GM23338 (cell line): ENCODE measurements around the gene LTB. TPM values are rescaled to one million over a fixed set of nuclear protein-coding genes. Genes with fewer than 3 reads are reported as not detected.
A peak's percentile ranks its signal among the peaks of the same experiment; 100 is the strongest.

Experiments
- ATAC-seq: fragments of 200-7000 bp; cut with Tn5 transposase; 3 replicates; pipeline ENCODE4 v1.9.1; 2020
- DNase-seq: peaks from one replicate; pipeline ENCODE4 v3.0.0-alpha.2; 2015; ENCODE audit warnings: low spot score
- H2AFZ ChIP-seq: fragments of 200-600 bp; sonication (generic); 2 replicates; pipeline ENCODE4 v1.8.0; 2016; ENCODE audit warnings: antibody characterized with exemption, mild to moderate bottlenecking, moderate library complexity
- H3F3A ChIP-seq: fragments of 200-600 bp; sonication (generic); replicated peaks from 2 replicates; pipeline ENCODE4 v1.8.0; 2017; ENCODE audit warnings: antibody characterized with exemption, mixed run types, low read depth
- H3K27ac ChIP-seq: fragments of 200-600 bp; sonication (generic); 2 replicates; pipeline ENCODE4 v1.6.1; 2016; ENCODE audit warnings: low read depth
- H3K27me3 ChIP-seq: fragments of 200-600 bp; sonication (generic); 2 replicates; pipeline ENCODE4 v1.8.0; 2016; ENCODE audit warnings: mild to moderate bottlenecking, mixed run types, moderate library complexity; ENCODE audit not compliant: insufficient read depth
- H3K36me3 ChIP-seq: fragments of 200-600 bp; sonication (generic); 2 replicates; pipeline ENCODE4 v1.8.0; 2016; ENCODE audit warnings: mild to moderate bottlenecking; ENCODE audit not compliant: insufficient read depth
- H3K4me1 ChIP-seq: fragments of 200-600 bp; sonication (generic); 2 replicates; pipeline ENCODE4 v1.8.0; 2016; ENCODE audit warnings: mild to moderate bottlenecking, moderate library complexity; ENCODE audit not compliant: insufficient read depth
- H3K4me2 ChIP-seq: fragments of 200-600 bp; sonication (generic); 2 replicates; pipeline ENCODE4 v1.7.1; 2017; ENCODE audit warnings: mixed run types
- H3K4me3 ChIP-seq: fragments of 200-600 bp; sonication (generic); 2 replicates; pipeline ENCODE4 v1.6.1; 2016; ENCODE audit warnings: mixed run types
- H3K79me2 ChIP-seq: fragments of 200-600 bp; sonication (generic); replicated peaks from 2 replicates; pipeline ENCODE4 v1.8.0; 2017; ENCODE audit warnings: mild to moderate bottlenecking; ENCODE audit not compliant: insufficient read depth
- H3K9me2 ChIP-seq: fragments of 200-600 bp; sonication (generic); 2 replicates; pipeline ENCODE4 v1.8.0; 2017; ENCODE audit not compliant: insufficient read depth
- H4K20me1 ChIP-seq: fragments of 200-600 bp; sonication (generic); replicated peaks from 2 replicates; pipeline ENCODE4 v1.8.0; 2017; ENCODE audit warnings: mild to moderate bottlenecking; ENCODE audit not compliant: insufficient read depth
- H3K27ac Mint-ChIP-seq: 2 replicates; pipeline ENCODE4 v1.8.0; 2020; ENCODE audit warnings: inconsistent platforms, mild to moderate bottlenecking, moderate library complexity, mixed read lengths
- H3K27me3 Mint-ChIP-seq: 3 replicates; pipeline ENCODE4 v1.8.0; 2022; ENCODE audit warnings: low read depth, mild to moderate bottlenecking, moderate library complexity, mixed read lengths, inconsistent platforms; ENCODE audit not compliant: insufficient read depth, poor library complexity
- H3K36me3 Mint-ChIP-seq: 3 replicates; pipeline ENCODE4 v1.8.0; 2021; ENCODE audit warnings: low read depth, mild to moderate bottlenecking, inconsistent platforms, moderate library complexity, mixed read lengths
- H3K4me1 Mint-ChIP-seq: 3 replicates; pipeline ENCODE4 v1.8.0; 2020; ENCODE audit warnings: mild to moderate bottlenecking, inconsistent platforms, mixed read lengths
- H3K4me3 Mint-ChIP-seq: 3 replicates; pipeline ENCODE4 v1.8.0; 2021; ENCODE audit warnings: moderate library complexity, mild to moderate bottlenecking, inconsistent platforms, mixed read lengths
- H3K9me3 Mint-ChIP-seq: 3 replicates; pipeline ENCODE4 v1.8.0; 2020; ENCODE audit warnings: moderate library complexity, mild to moderate bottlenecking, inconsistent platforms, mixed read lengths
- CREB1 ChIP-seq: fragments of 250-450 bp; sonication (Bioruptor Pico); IDR thresholded peaks from 2 replicates; pipeline ENCODE4 v1.5.0; 2020; ENCODE audit warnings: low read depth, mild to moderate bottlenecking, moderate library complexity
- EZH2 ChIP-seq: fragments of 200-600 bp; sonication (generic); IDR thresholded peaks from one replicate; pipeline ENCODE4 v1.8.0; 2017; ENCODE audit warnings: antibody characterized with exemption, mild to moderate bottlenecking, low read depth; ENCODE audit not compliant: unreplicated experiment
- EZH2phosphoT487 ChIP-seq: fragments of 200-600 bp; sonication (generic); IDR thresholded peaks from one replicate; pipeline ENCODE4 v1.8.1; 2018; ENCODE audit warnings: antibody characterized with exemption; ENCODE audit not compliant: unreplicated experiment
- JUNB ChIP-seq: IDR thresholded peaks from one replicate; pipeline ENCODE4 v1.6.1; 2016; ENCODE audit warnings: antibody characterized with exemption; ENCODE audit not compliant: unreplicated experiment
- NANOG ChIP-seq: IDR thresholded peaks from 2 replicates; pipeline ENCODE4 v1.6.1; 2016; ENCODE audit warnings: antibody characterized with exemption, borderline replicate concordance
- POLR2AphosphoS5 ChIP-seq: IDR thresholded peaks from 2 replicates; pipeline ENCODE4 v1.6.1; 2016; ENCODE audit warnings: antibody characterized with exemption, low read depth
- polyA plus RNA-seq: library from polyadenylated mRNA; unstranded; fragments of >200 nt; fragmentation: Nextera tagmentation; extraction: Ambion mirVana; gene quantifications from 2 replicates; pipeline ENCODE4 v1.2.1, GENCODE V29; 2016
- total RNA-seq: library from RNA; depleted of rRNA; stranded (reverse); fragments of >200 nt; shearing (Covaris generic); gene quantifications from 2 replicates; pipeline ENCODE4 v1.2.3, GENCODE V29; 2014
- TF ChIP-seq, protein P1 (sequence below), 2 experiments: fragments of 200-600 bp in 1 of 2; sonication (generic) in 1 of 2; conservative IDR thresholded peaks; 2 replicates each; pipeline versions ENCODE4 v1.5.1 to v1.6.1; 2016 to 2017; ENCODE audit warnings: antibody characterized with exemption in 2 of 2, low read depth in 2 of 2, mild to moderate bottlenecking in 2 of 2, moderate library complexity in 1 of 2
- TF ChIP-seq, protein P2 (sequence below): IDR thresholded peaks from one replicate; pipeline ENCODE4 v1.6.1; 2018; ENCODE audit warnings: antibody characterized with exemption; ENCODE audit not compliant: unreplicated experiment

The LTB gene
- total and polyA plus RNA-seq, 2 experiments from 2014 or later, result 1.7 TPM; not detected in 1

DNA sequence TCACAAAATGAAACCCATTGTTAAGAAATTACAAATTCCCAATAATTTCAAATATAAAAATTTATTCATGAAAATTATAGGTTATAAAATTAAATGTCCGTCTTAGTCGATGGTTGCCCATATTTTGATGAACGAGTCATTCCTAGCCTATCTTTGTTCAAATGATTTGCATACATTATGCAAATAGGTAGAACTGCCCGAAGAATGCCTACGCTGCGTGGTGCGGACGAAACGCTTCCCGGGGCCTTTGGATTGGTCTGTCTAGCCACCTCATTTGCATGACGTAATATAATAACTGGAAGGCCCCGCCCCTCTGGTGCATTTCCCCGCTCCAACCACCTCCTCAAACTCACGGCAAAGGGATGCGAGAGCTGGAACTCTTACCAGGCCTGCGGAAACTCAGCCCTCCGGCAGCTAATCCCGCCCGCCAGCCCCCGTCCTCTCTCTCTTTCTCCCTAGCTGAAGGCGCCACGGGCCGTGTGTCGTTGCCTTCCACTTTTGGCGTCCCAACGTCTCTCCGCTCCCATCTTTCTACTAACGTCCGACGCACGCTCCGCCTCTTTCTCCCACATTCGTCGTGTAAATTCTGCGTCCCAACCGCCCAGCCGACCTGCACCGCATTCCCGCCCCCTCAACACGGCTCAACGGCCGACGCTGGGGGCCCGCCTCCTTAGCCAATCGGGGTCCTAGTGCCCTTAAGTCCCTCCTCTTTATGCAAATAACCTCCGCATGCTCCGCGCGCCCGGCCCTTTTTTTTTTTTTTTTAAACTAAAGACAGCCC, 37.8 kb upstream of the LTB start:
- peaks cover 16% of the 10 kb centered on the region for H3K27me3 Mint-ChIP-seq
- no peak overlapping the region for H2AFZ ChIP-seq
- peak; percentile 99 for DNase-seq
- no peaks in the 10 kb centered on the region for H3K27me3 ChIP-seq
- peak overlapping the region; percentile 94 for H3K4me3 Mint-ChIP-seq
- no peaks in the 10 kb centered on the region for H3K9me2 ChIP-seq
- H3K4me2 ChIP-seq, result peak overlapping the region; percentile 59
- peaks cover 25% of the 10 kb centered on the region for H3K36me3 ChIP-seq
- ATAC-seq, result peak; percentile 86
- H3K4me1 ChIP-seq, result peaks cover 33% of the 10 kb centered on the region
- peaks cover 27% of the 10 kb centered on the region for H3K4me1 Mint-ChIP-seq
- peaks cover 48% of the 10 kb centered on the region for H3K36me3 Mint-ChIP-seq
- H3K79me2 ChIP-seq, result peaks cover 38% of the 10 kb centered on the region
- peaks cover 6% of the 10 kb centered on the region for H3K9me3 Mint-ChIP-seq
- TF ChIP-seq CREB1 (CRISPR knock-in tag), result peak; percentile 86
- TF ChIP-seq, protein P1, sequence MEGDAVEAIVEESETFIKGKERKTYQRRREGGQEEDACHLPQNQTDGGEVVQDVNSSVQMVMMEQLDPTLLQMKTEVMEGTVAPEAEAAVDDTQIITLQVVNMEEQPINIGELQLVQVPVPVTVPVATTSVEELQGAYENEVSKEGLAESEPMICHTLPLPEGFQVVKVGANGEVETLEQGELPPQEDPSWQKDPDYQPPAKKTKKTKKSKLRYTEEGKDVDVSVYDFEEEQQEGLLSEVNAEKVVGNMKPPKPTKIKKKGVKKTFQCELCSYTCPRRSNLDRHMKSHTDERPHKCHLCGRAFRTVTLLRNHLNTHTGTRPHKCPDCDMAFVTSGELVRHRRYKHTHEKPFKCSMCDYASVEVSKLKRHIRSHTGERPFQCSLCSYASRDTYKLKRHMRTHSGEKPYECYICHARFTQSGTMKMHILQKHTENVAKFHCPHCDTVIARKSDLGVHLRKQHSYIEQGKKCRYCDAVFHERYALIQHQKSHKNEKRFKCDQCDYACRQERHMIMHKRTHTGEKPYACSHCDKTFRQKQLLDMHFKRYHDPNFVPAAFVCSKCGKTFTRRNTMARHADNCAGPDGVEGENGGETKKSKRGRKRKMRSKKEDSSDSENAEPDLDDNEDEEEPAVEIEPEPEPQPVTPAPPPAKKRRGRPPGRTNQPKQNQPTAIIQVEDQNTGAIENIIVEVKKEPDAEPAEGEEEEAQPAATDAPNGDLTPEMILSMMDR (conservative IDR thresholded peaks at IDR 0.05; ENCODE audit: low read depth in 2 of 2), result no peak
- TF ChIP-seq JUNB, result no peak
- TF ChIP-seq POLR2AphosphoS5, result peak; percentile 90
- peaks cover 24% of the 10 kb centered on the region for H4K20me1 ChIP-seq
- peaks cover 20% of the 10 kb centered on the region; the same call in 1 of the 2 replicates for H3F3A ChIP-seq
- peak overlapping the region; percentile 95 for H3K27ac ChIP-seq
- peak overlapping the region; percentile 100 for H3K27ac Mint-ChIP-seq
- H3K4me3 ChIP-seq, result peak overlapping the region; percentile 47

DNA sequence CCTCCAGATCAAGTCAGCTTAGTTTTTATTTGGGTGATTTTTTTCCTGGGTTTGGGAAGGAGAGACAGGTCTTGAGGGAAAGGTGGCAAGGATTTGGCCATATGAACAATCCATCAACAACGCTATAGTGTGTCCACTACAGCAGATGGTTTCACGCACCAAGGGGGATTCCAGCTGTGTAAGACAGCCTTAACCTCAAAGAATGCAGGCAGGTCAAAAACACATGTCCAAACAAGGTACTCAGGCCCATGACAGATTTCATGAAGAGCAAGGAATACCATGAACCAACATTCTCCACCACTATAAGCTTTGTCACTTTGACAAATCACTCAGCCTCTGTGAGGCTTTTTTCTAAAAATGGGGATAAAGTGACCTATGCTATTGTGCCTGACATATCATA, 34.8 kb upstream of the LTB start:
- no peak for ATAC-seq
- Mint-ChIP-seq H3K9me3 (peaks cover 6% of the 10 kb centered on the region), H3K4me3 (no peak overlapping the region; the same call in 2 of the 3 replicates), H3K27ac (no peak overlapping the region), H3K4me1 (peaks cover 27% of the 10 kb centered on the region), H3K27me3 (peaks cover 17% of the 10 kb centered on the region), H3K36me3 (peaks cover 18% of the 10 kb centered on the region)
- Histone ChIP-seq H3K27ac (no peak overlapping the region), H3K36me3 (no peaks in the 10 kb centered on the region), H3F3A (peaks cover 10% of the 10 kb centered on the region; the same call in 1 of the 2 replicates), H3K4me1 (peaks cover 30% of the 10 kb centered on the region), H3K79me2 (peaks cover 12% of the 10 kb centered on the region), H3K4me3 (no peak overlapping the region), H2AFZ (no peak overlapping the region), H3K4me2 (no peak overlapping the region), H3K9me2 (no peaks in the 10 kb centered on the region), H4K20me1 (no peaks in the 10 kb centered on the region; the same call in 1 of the 2 replicates), H3K27me3 (no peaks in the 10 kb centered on the region)
- DNase-seq, result no peak
- TF ChIP-seq, protein P2, sequence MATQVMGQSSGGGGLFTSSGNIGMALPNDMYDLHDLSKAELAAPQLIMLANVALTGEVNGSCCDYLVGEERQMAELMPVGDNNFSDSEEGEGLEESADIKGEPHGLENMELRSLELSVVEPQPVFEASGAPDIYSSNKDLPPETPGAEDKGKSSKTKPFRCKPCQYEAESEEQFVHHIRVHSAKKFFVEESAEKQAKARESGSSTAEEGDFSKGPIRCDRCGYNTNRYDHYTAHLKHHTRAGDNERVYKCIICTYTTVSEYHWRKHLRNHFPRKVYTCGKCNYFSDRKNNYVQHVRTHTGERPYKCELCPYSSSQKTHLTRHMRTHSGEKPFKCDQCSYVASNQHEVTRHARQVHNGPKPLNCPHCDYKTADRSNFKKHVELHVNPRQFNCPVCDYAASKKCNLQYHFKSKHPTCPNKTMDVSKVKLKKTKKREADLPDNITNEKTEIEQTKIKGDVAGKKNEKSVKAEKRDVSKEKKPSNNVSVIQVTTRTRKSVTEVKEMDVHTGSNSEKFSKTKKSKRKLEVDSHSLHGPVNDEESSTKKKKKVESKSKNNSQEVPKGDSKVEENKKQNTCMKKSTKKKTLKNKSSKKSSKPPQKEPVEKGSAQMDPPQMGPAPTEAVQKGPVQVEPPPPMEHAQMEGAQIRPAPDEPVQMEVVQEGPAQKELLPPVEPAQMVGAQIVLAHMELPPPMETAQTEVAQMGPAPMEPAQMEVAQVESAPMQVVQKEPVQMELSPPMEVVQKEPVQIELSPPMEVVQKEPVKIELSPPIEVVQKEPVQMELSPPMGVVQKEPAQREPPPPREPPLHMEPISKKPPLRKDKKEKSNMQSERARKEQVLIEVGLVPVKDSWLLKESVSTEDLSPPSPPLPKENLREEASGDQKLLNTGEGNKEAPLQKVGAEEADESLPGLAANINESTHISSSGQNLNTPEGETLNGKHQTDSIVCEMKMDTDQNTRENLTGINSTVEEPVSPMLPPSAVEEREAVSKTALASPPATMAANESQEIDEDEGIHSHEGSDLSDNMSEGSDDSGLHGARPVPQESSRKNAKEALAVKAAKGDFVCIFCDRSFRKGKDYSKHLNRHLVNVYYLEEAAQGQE, result no peak
- no peak for TF ChIP-seq EZH2phosphoT487
- TF ChIP-seq EZH2, result no peak
- no peak for TF ChIP-seq NANOG
